ENCODE measurements around the gene C9orf153.
"Not testable (repeated sequence)": the region's sequence is repeated elsewhere in the genome, so short reads cannot be mapped to it uniquely, and the experiment has no call there.

The C9orf153 gene

GRCh38 chr9:86259557-86259956, at the start of gene C9orf153:
Gene C9orf153, minus strand, starts transcription at chr9:86259657. Its CDS starts 30,054 bp downstream, at chr9:86229603.
- DNase-seq: no peak

- no peak for DNase-seq
Measured at GRCh38 chr9:86308687-86309086, 49.2 kb upstream of the C9orf153 start.

- no peak for DNase-seq
Measured at GRCh38 chr9:86304236-86304730, 44.8 kb upstream of the C9orf153 start.

GRCh38 chr9:86303316-86303975, 44.0 kb upstream of the C9orf153 start:
- no peak for DNase-seq

GRCh38 chr9:86301686-86302085, 42.2 kb upstream of the C9orf153 start:
- peak; percentile 11 for DNase-seq

- DNase-seq: no peak
Measured at GRCh38 chr9:86300701-86301100, 41.2 kb upstream of the C9orf153 start.

GRCh38 chr9:86298873-86299272, 39.4 kb upstream of the C9orf153 start:
- no peak for DNase-seq

GRCh38 chr9:86290341-86290740, 30.9 kb upstream of the C9orf153 start:
- DNase-seq: not testable (repeated sequence)

- no peak for DNase-seq
Measured at GRCh38 chr9:86288499-86289198, 29.2 kb upstream of the C9orf153 start.

- DNase-seq: no peak
Measured at GRCh38 chr9:86287013-86287412, 27.6 kb upstream of the C9orf153 start.

GRCh38 chr9:86286278-86286677, 26.8 kb upstream of the C9orf153 start:
- no peak for DNase-seq

GRCh38 chr9:86285261-86285660, 25.8 kb upstream of the C9orf153 start:
- no peak for DNase-seq

- no peak for DNase-seq
Measured at GRCh38 chr9:86282979-86283535, 23.6 kb upstream of the C9orf153 start.

GRCh38 chr9:86282077-86282978, 22.9 kb upstream of the C9orf153 start, which contains the start of gene ISCA1:
Gene ISCA1, minus strand, starts transcription at chr9:86282538. Its CDS starts 80 bp downstream, at chr9:86282458.
- peak; percentile 94 for DNase-seq

- no peak for DNase-seq
Measured at GRCh38 chr9:86281593-86282076, 22.2 kb upstream of the C9orf153 start.

GRCh38 chr9:86280580-86280979, 21.1 kb upstream of the C9orf153 start:
- no peak for DNase-seq

GRCh38 chr9:86279839-86280238, 20.4 kb upstream of the C9orf153 start:
- DNase-seq: no peak

GRCh38 chr9:86277072-86277471, 17.6 kb upstream of the C9orf153 start:
- no peak for DNase-seq

GRCh38 chr9:86275962-86276361, 16.5 kb upstream of the C9orf153 start:
- DNase-seq: no peak

GRCh38 chr9:86274821-86275643, 15.6 kb upstream of the C9orf153 start:
- no peak for DNase-seq

- no peak for DNase-seq
Measured at GRCh38 chr9:86272221-86272620, 12.8 kb upstream of the C9orf153 start.

- no peak for DNase-seq
Measured at GRCh38 chr9:86263876-86264275, 4.4 kb upstream of the C9orf153 start.
